CD4-positive, alpha-beta T cell (primary cell): ENCODE measurements around the gene FYCO1. TPM values are rescaled to one million over a fixed set of nuclear protein-coding genes. Genes with fewer than 3 reads are reported as not detected.

Experiments used
- ATAC-seq: fragments of 200-7000 bp; cut with Tn5 transposase; one replicate; pipeline ENCODE4 v1.10.0; 2022; ENCODE audit warnings: mild to moderate bottlenecking; ENCODE audit not compliant: poor library complexity
- CTCF ChIA-PET: fragments of 350-600 bp; sonication (Branson Sonifier 250); formaldehyde crosslinking; loops from one replicate; lab custom pipeline; 2021; ENCODE audit warnings: antibody characterized with exemption, inconsistent platforms; lab: Charles Lee
- POLR2A ChIA-PET: fragments of 350-600 bp; sonication (Branson Sonifier 250); formaldehyde crosslinking; loops from one replicate; lab custom pipeline; 2021; ENCODE audit warnings: antibody characterized with exemption, inconsistent platforms; lab: Charles Lee
- DNase-seq, 14 experiments: peaks; one replicate each; pipeline ENCODE4 v3.0.0-alpha.2; 2013 to 2020; ENCODE audit warnings: mixed read lengths in 2 of 14
- H3K27ac ChIP-seq, 2 donors: one replicate each; pipeline versions ENCODE4 v1.5.1 to v1.7.0; 2013; ENCODE audit warnings: low read length in 2 of 2, low read depth in 1 of 2, mild to moderate bottlenecking in 1 of 2
- H3K27me3 ChIP-seq, 2 experiments: 1 replicate in 1 of 2; 2 replicates in 1 of 2; pipeline versions ENCODE4 v1.6.1 to v1.7.0; 2013; ENCODE audit warnings: low read length in 2 of 2, control low read depth in 1 of 2, mild to moderate bottlenecking in 1 of 2, moderate library complexity in 1 of 2; ENCODE audit not compliant: insufficient read depth in 2 of 2, control insufficient read depth in 1 of 2
- H3K36me3 ChIP-seq: one replicate; pipeline ENCODE4 v1.6.1; 2013; ENCODE audit warnings: low read length, control low read depth; ENCODE audit not compliant: insufficient read depth
- H3K4me1 ChIP-seq: one replicate; pipeline ENCODE4 v1.6.1; 2013; ENCODE audit warnings: low read length, control low read depth; ENCODE audit not compliant: insufficient read depth
- H3K4me3 ChIP-seq: one replicate; pipeline ENCODE4 v1.5.1; 2013; ENCODE audit warnings: mild to moderate bottlenecking, low read length, moderate library complexity
- H3K9me3 ChIP-seq, 2 experiments: 1 replicate in 1 of 2; 2 replicates in 1 of 2; pipeline versions ENCODE4 v1.6.1 to v1.7.0; 2013; ENCODE audit warnings: low read length in 2 of 2, mild to moderate bottlenecking in 2 of 2, control low read depth in 1 of 2, moderate library complexity in 1 of 2; ENCODE audit not compliant: control insufficient read depth in 1 of 2, insufficient read depth in 1 of 2
- H3K27ac Mint-ChIP-seq: one replicate; pipeline ENCODE4 v1.8.0; 2020; ENCODE audit warnings: mixed read lengths
- H3K27me3 Mint-ChIP-seq: one replicate; pipeline ENCODE4 v1.8.0; 2021; ENCODE audit warnings: mixed read lengths
- H3K36me3 Mint-ChIP-seq: one replicate; pipeline ENCODE4 v1.8.0; 2021; ENCODE audit warnings: low read depth, mixed read lengths
- H3K4me1 Mint-ChIP-seq: one replicate; pipeline ENCODE4 v1.8.0; 2021; ENCODE audit warnings: low read depth, mixed read lengths
- H3K4me3 Mint-ChIP-seq: one replicate; pipeline ENCODE4 v1.8.0; 2020; ENCODE audit warnings: mild to moderate bottlenecking, mixed read lengths
- H3K9me3 Mint-ChIP-seq: one replicate; pipeline ENCODE4 v1.8.0; 2020; ENCODE audit warnings: mixed read lengths
- CTCF ChIP-seq: fragments of 200-600 bp; IDR thresholded peaks from one replicate; pipeline ENCODE4 v1.8.0; 2022; ENCODE audit warnings: antibody characterized with exemption, mild to moderate bottlenecking
- intact Hi-C, 2 experiments: fragments of 100-400 bp; cut with DNase I in 1 of 2; cut with micrococcal nuclease in 1 of 2; formaldehyde crosslinking; loops; one replicate each; pipeline versions ENCODE4 v1.15.1 to v1.9.0; 2023 to 2025; cut with DNase I, micrococcal nuclease
- total RNA-seq, 174 experiments: library from RNA in 2 of 174; stranded (reverse) in 2 of 174; gene quantifications; one replicate each; pipeline ENCODE4 v1.2.3 and lab custom pipeline; 2021 to 2026

FYCO1 gene
- total RNA-seq, 2 experiments from 2014 or later, result 17.4 to 20.1 TPM

- peaks cover 50% of the 10 kb centered on the region for H3K4me1 ChIP-seq
- intact Hi-C loops, result no loop called here
- ChIA-PET CTCF (no interaction called here), POLR2A (no interaction called here)
- DNase-seq, result no peak
- peaks cover 96% of the 10 kb centered on the region for H3K36me3 ChIP-seq
- peaks cover 99% of the 10 kb centered on the region for H3K36me3 Mint-ChIP-seq
- no peaks in the 10 kb centered on the region for H3K9me3 Mint-ChIP-seq
- H3K27ac Mint-ChIP-seq, result no peak overlapping the region
- TF ChIP-seq CTCF, result no peak
- H3K4me3 Mint-ChIP-seq, result no peak overlapping the region
- H3K27me3 ChIP-seq, result no peaks in the 10 kb centered on the region
- no peak for ATAC-seq
- H3K27ac ChIP-seq, result no peak overlapping the region
- no peaks in the 10 kb centered on the region for H3K27me3 Mint-ChIP-seq
- H3K4me1 Mint-ChIP-seq, result peaks cover 20% of the 10 kb centered on the region
- H3K9me3 ChIP-seq, result no peaks in the 10 kb centered on the region
- H3K4me3 ChIP-seq, result no peak overlapping the region
Observed at GRCh38 chr3:45960289-45960688, 35.3 kb downstream of the FYCO1 start.

GRCh38 chr3:45959201-45959600 lies 36.4 kb downstream of the FYCO1 start:
- POLR2A ChIA-PET, result no interaction called here

GRCh38 chr3:45958321-45958791 lies 37.3 kb downstream of the FYCO1 start:
- H3K27ac ChIP-seq, result no peak overlapping the region
- H3K36me3 Mint-ChIP-seq, result peaks cover 99% of the 10 kb centered on the region

More at GRCh38 chr3:45959201-45959600, 36.4 kb downstream of the FYCO1 start:
- Mint-ChIP-seq H3K4me3 (no peak overlapping the region), H3K36me3 (peaks cover 99% of the 10 kb centered on the region), H3K9me3 (no peaks in the 10 kb centered on the region), H3K27me3 (no peaks in the 10 kb centered on the region), H3K4me1 (peaks cover 13% of the 10 kb centered on the region), H3K27ac (no peak overlapping the region)
- ATAC-seq, result no peak
- CTCF ChIA-PET, result no interaction called here
- TF ChIP-seq CTCF, result no peak
- Histone ChIP-seq H3K27me3 (no peaks in the 10 kb centered on the region), H3K36me3 (peaks cover 99% of the 10 kb centered on the region), H3K4me1 (peaks cover 46% of the 10 kb centered on the region), H3K4me3 (no peak overlapping the region), H3K27ac (no peak overlapping the region), H3K9me3 (no peaks in the 10 kb centered on the region)
- intact Hi-C loops, result no loop called here
- DNase-seq, result no peak

More at GRCh38 chr3:45958321-45958791, 37.3 kb downstream of the FYCO1 start:
- H3K9me3 Mint-ChIP-seq, result no peaks in the 10 kb centered on the region
- peaks cover 99% of the 10 kb centered on the region for H3K36me3 ChIP-seq
- ATAC-seq (no peak), DNase-seq (peak in 1 of 14 experiments; percentile 65)
- POLR2A ChIA-PET, result no interaction called here
- no peak for TF ChIP-seq CTCF
- H3K27me3 Mint-ChIP-seq, result no peaks in the 10 kb centered on the region
- H3K27ac Mint-ChIP-seq, result no peak overlapping the region
- intact Hi-C loops, result no loop called here
- no peak overlapping the region for H3K4me3 ChIP-seq
- H3K4me1 ChIP-seq, result peaks cover 41% of the 10 kb centered on the region
- CTCF ChIA-PET, result interaction anchor here (1.7 to 2.4 kb wide), 2 partner anchors 19 to 120 kb away, joined by 6 to 10 read pairs; no protein-coding TSS in a partner anchor
- H3K4me3 Mint-ChIP-seq, result no peak overlapping the region
- H3K27me3 ChIP-seq, result no peaks in the 10 kb centered on the region
- peaks cover 5% of the 10 kb centered on the region for H3K4me1 Mint-ChIP-seq
- H3K9me3 ChIP-seq, result no peaks in the 10 kb centered on the region
